Activated CD8-positive, alpha-beta T cell treated with anti-CD3 and anti-CD28 coated beads for 36 hours (primary cell): ENCODE measurements around the gene MESD. TPM values are rescaled to one million over a fixed set of nuclear protein-coding genes. Genes with fewer than 3 reads are reported as not detected.

Experiments
- ATAC-seq: fragments of 200-7000 bp; cut with Tn5 transposase; one replicate; pipeline ENCODE4 v1.10.0; 2021; ENCODE audit warnings: mild to moderate bottlenecking, moderate library complexity
- CTCF ChIA-PET: fragments of 350-600 bp; sonication (Branson Sonifier 250); formaldehyde crosslinking; loops from one replicate; lab custom pipeline; 2021; ENCODE audit warnings: antibody characterized with exemption; lab: Charles Lee
- POLR2A ChIA-PET: fragments of 350-600 bp; sonication (Branson Sonifier 250); formaldehyde crosslinking; loops from one replicate; lab custom pipeline; 2021; ENCODE audit warnings: antibody characterized with exemption; lab: Charles Lee
- DNase-seq: peaks from one replicate; pipeline ENCODE4 v3.0.0-alpha.2; 2020
- H3K27ac Mint-ChIP-seq: one replicate; pipeline ENCODE4 v1.8.0; 2021; ENCODE audit warnings: mild to moderate bottlenecking, mixed read lengths
- H3K27me3 Mint-ChIP-seq: one replicate; pipeline ENCODE4 v1.8.0; 2021; ENCODE audit warnings: mixed read lengths
- H3K36me3 Mint-ChIP-seq: one replicate; pipeline ENCODE4 v1.8.0; 2021; ENCODE audit warnings: low read depth, mixed read lengths
- H3K4me1 Mint-ChIP-seq: one replicate; pipeline ENCODE4 v1.8.0; 2021; ENCODE audit warnings: low read depth, mixed read lengths
- H3K4me3 Mint-ChIP-seq: one replicate; pipeline ENCODE4 v1.8.0; 2021; ENCODE audit warnings: mild to moderate bottlenecking, moderate library complexity, mixed read lengths
- H3K9me3 Mint-ChIP-seq: one replicate; pipeline ENCODE4 v1.8.0; 2021; ENCODE audit warnings: mixed read lengths
- CTCF ChIP-seq: fragments of 200-600 bp; IDR thresholded peaks from one replicate; pipeline ENCODE4 v1.8.0; 2022; ENCODE audit warnings: antibody characterized with exemption, mild to moderate bottlenecking
- intact Hi-C: fragments of 100-400 bp; cut with micrococcal nuclease; formaldehyde crosslinking; loops from one replicate; pipeline ENCODE4 v1.10.0; 2022
- total RNA-seq, 2 experiments: library from RNA; stranded (reverse); gene quantifications; one replicate each; pipeline ENCODE4 v1.2.3, GENCODE V29; 2021

The MESD gene
- total RNA-seq, 2 experiments from 2014 or later, result 15.8 to 16.5 TPM

- ATAC-seq (no peak), DNase-seq (no peak)
- Mint-ChIP-seq H3K27ac (no peak overlapping the region), H3K27me3 (no peaks in the 10 kb centered on the region), H3K4me1 (peaks cover 60% of the 10 kb centered on the region), H3K4me3 (peak overlapping the region; percentile 22), H3K36me3 (peaks cover 41% of the 10 kb centered on the region), H3K9me3 (no peaks in the 10 kb centered on the region)
- intact Hi-C loops, result no loop called here
- no peak for TF ChIP-seq CTCF
- ChIA-PET CTCF (interaction anchor here (1.0 to 2.1 kb wide), 4 partner anchors 9 to 280 kb away, joined by 4 to 9 read pairs (median 6); no protein-coding TSS in a partner anchor), POLR2A (no interaction called here)
These were observed 3.1 kb downstream of the MESD start for GRCh38 chr15:80986487-80986886.

GRCh38 chr15:80985981-80986380 lies 3.6 kb downstream of the MESD start:
- H3K9me3 Mint-ChIP-seq, result no peaks in the 10 kb centered on the region
- no peak for DNase-seq
- ATAC-seq, result no peak
- intact Hi-C loops, result no loop called here
- no peak overlapping the region for H3K4me3 Mint-ChIP-seq
- no peaks in the 10 kb centered on the region for H3K27me3 Mint-ChIP-seq
- H3K36me3 Mint-ChIP-seq, result peaks cover 41% of the 10 kb centered on the region
- no peak overlapping the region for H3K27ac Mint-ChIP-seq
- H3K4me1 Mint-ChIP-seq, result peaks cover 55% of the 10 kb centered on the region
- POLR2A ChIA-PET, result no interaction called here
- CTCF ChIA-PET, result interaction anchor here (1.0 to 2.1 kb wide), 3 partner anchors 9 to 280 kb away, joined by 4 to 9 read pairs (median 7); no protein-coding TSS in a partner anchor
- no peak for TF ChIP-seq CTCF

- CTCF ChIA-PET, result interaction anchor here (0.9 to 2.1 kb wide), 3 partner anchors 15 to 528 kb away, joined by 3 to 9 read pairs (median 7); no protein-coding TSS in a partner anchor
- no peak for TF ChIP-seq CTCF
- H3K9me3 Mint-ChIP-seq, result no peaks in the 10 kb centered on the region
- H3K27me3 Mint-ChIP-seq, result no peaks in the 10 kb centered on the region
- H3K4me3 Mint-ChIP-seq, result no peak overlapping the region
- H3K36me3 Mint-ChIP-seq, result peaks cover 45% of the 10 kb centered on the region
- intact Hi-C loops, result no loop called here
- H3K27ac Mint-ChIP-seq, result peak overlapping the region; percentile 42
- ATAC-seq (no peak), DNase-seq (no peak)
- peaks cover 53% of the 10 kb centered on the region for H3K4me1 Mint-ChIP-seq
- POLR2A ChIA-PET, result no interaction called here
These were observed 4.8 kb downstream of the MESD start for GRCh38 chr15:80984856-80985255.

GRCh38 chr15:80982839-80983238 lies 6.8 kb downstream of the MESD start:
- no peak for TF ChIP-seq CTCF
- Mint-ChIP-seq H3K27me3 (no peaks in the 10 kb centered on the region), H3K36me3 (peaks cover 49% of the 10 kb centered on the region), H3K4me1 (peaks cover 59% of the 10 kb centered on the region), H3K27ac (no peak overlapping the region), H3K4me3 (no peak overlapping the region), H3K9me3 (no peaks in the 10 kb centered on the region)
- ATAC-seq, result no peak
- POLR2A ChIA-PET, result no interaction called here
- CTCF ChIA-PET, result no interaction called here
- no peak for DNase-seq
- intact Hi-C loops, result no loop called here

GRCh38 chr15:80982205-80982604 lies 7.4 kb downstream of the MESD start:
- no peak for TF ChIP-seq CTCF
- peaks cover 63% of the 10 kb centered on the region for H3K4me1 Mint-ChIP-seq
- no peaks in the 10 kb centered on the region for H3K27me3 Mint-ChIP-seq
- DNase-seq (peak; percentile 30), ATAC-seq (no peak)
- CTCF ChIA-PET, result no interaction called here
- H3K36me3 Mint-ChIP-seq, result peaks cover 55% of the 10 kb centered on the region
- H3K9me3 Mint-ChIP-seq, result no peaks in the 10 kb centered on the region
- POLR2A ChIA-PET, result no interaction called here
- H3K4me3 Mint-ChIP-seq, result no peak overlapping the region
- peak overlapping the region; percentile 44 for H3K27ac Mint-ChIP-seq
- intact Hi-C loops, result no loop called here
